B cell (primary cell): ENCODE data around the gene ADAMTSL5. TPM values are rescaled to one million over a fixed set of nuclear protein-coding genes. Genes with fewer than 3 reads are reported as not detected.

Source experiments
- ATAC-seq: fragments of 200-7000 bp; cut with Tn5 transposase; one replicate; pipeline ENCODE4 v1.10.0; 2021; ENCODE audit warnings: low read depth, mild to moderate bottlenecking, moderate number of reproducible peaks, moderate library complexity
- CTCF ChIA-PET: fragments of 350-600 bp; sonication (Branson Sonifier 250); formaldehyde crosslinking; loops from one replicate; lab custom pipeline; 2021; ENCODE audit warnings: antibody characterized with exemption, inconsistent platforms; lab: Charles Lee
- POLR2A ChIA-PET: fragments of 350-600 bp; sonication (Branson Sonifier 250); formaldehyde crosslinking; loops from one replicate; lab custom pipeline; 2021; ENCODE audit warnings: antibody characterized with exemption; lab: Charles Lee
- DNase-seq: peaks from one replicate; pipeline ENCODE4 v3.0.0; 2013
- H2AFZ ChIP-seq: 2 replicates; pipeline ENCODE4 v1.6.1; 2012; ENCODE audit warnings: mild to moderate bottlenecking, low read depth, low read length; ENCODE audit not compliant: insufficient read depth, poor library complexity, severe bottlenecking
- H3K27ac ChIP-seq, 2 donors: 1 replicate in 1 of 2; 2 replicates in 1 of 2; pipeline ENCODE4 v1.5.1; 2012 to 2013; ENCODE audit warnings: low read length in 2 of 2, mild to moderate bottlenecking in 2 of 2, moderate library complexity in 1 of 2
- H3K27me3 ChIP-seq, 4 experiments: fragments of 200-600 bp in 1 of 4; sonication (generic) in 1 of 4; replicated peaks in 1 of 4; 1 replicate in 2 of 4; 2 replicates in 2 of 4; pipeline versions ENCODE4 v1.6.1 to v1.7.0; 2013 to 2016; ENCODE audit warnings: low read length in 3 of 4, mild to moderate bottlenecking in 2 of 4, mixed read lengths in 1 of 4, moderate library complexity in 1 of 4; ENCODE audit not compliant: insufficient read depth in 4 of 4, control insufficient read depth in 3 of 4; ENCODE audit errors: control extremely low read depth in 1 of 4
- H3K36me3 ChIP-seq, 2 experiments: replicated peaks in 1 of 2; 1 replicate in 1 of 2; 2 replicates in 1 of 2; pipeline versions ENCODE4 v1.6.1 to v1.7.1; 2013; ENCODE audit warnings: low read length in 1 of 2; ENCODE audit not compliant: insufficient read depth in 2 of 2, control insufficient read depth in 1 of 2; ENCODE audit errors: control extremely low read depth in 1 of 2, extremely low read depth in 1 of 2
- H3K4me1 ChIP-seq, 2 donors: fragments of 200-600 bp in 1 of 2; sonication (generic) in 1 of 2; 1 replicate in 1 of 2; 2 replicates in 1 of 2; pipeline versions ENCODE4 v1.5.1 to v1.6.1; 2013 to 2017; ENCODE audit warnings: low read length in 2 of 2; ENCODE audit not compliant: control insufficient read depth in 2 of 2, insufficient read depth in 2 of 2
- H3K4me2 ChIP-seq: replicated peaks from 2 replicates; pipeline ENCODE3; 2012; ENCODE audit warnings: mild to moderate bottlenecking, low read depth, low read length; ENCODE audit not compliant: poor library complexity, severe bottlenecking
- H3K4me3 ChIP-seq, 5 experiments: fragments of 200-600 bp in 1 of 5; sonication (generic) in 1 of 5; 1 replicate in 3 of 5; 2 replicates in 2 of 5; pipeline versions ENCODE4 v1.5.1 to v1.7.0; 2011 to 2016; ENCODE audit warnings: low read length in 4 of 5, mild to moderate bottlenecking in 4 of 5, low read depth in 2 of 5, control low read depth in 1 of 5, moderate library complexity in 1 of 5; ENCODE audit not compliant: insufficient read depth in 1 of 5; ENCODE audit errors: control extremely low read depth in 1 of 5, extremely low read depth in 1 of 5
- H3K79me2 ChIP-seq: fragments of 200-600 bp; sonication (generic); one replicate; pipeline ENCODE4 v1.6.0; 2016; ENCODE audit warnings: low read length; ENCODE audit not compliant: control insufficient read depth, insufficient read depth
- H3K9ac ChIP-seq: fragments of 200-600 bp; sonication (generic); 2 replicates; pipeline ENCODE4 v1.6.1; 2017; ENCODE audit warnings: mild to moderate bottlenecking, low read length, moderate library complexity
- H3K9me3 ChIP-seq, 3 donors: one replicate each; pipeline versions ENCODE4 v1.6.1 to v1.7.1; 2013; ENCODE audit warnings: low read length in 2 of 3; ENCODE audit not compliant: control insufficient read depth in 2 of 3, insufficient read depth in 1 of 3; ENCODE audit errors: control extremely low read depth in 1 of 3
- H4K20me1 ChIP-seq: 2 replicates; pipeline ENCODE4 v1.6.0; 2012; ENCODE audit warnings: mild to moderate bottlenecking, low read length; ENCODE audit not compliant: insufficient read depth, control insufficient read depth, poor library complexity, severe bottlenecking
- H3K27ac Mint-ChIP-seq: one replicate; pipeline ENCODE4 v1.8.0; 2021; ENCODE audit warnings: mixed read lengths
- H3K27me3 Mint-ChIP-seq: one replicate; pipeline ENCODE4 v1.8.0; 2021; ENCODE audit warnings: mixed read lengths
- H3K4me1 Mint-ChIP-seq: one replicate; pipeline ENCODE4 v1.8.0; 2021; ENCODE audit warnings: mixed read lengths
- H3K4me3 Mint-ChIP-seq: one replicate; pipeline ENCODE4 v1.8.0; 2021; ENCODE audit warnings: mixed read lengths
- H3K9me3 Mint-ChIP-seq: one replicate; pipeline ENCODE4 v1.8.0; 2022; ENCODE audit warnings: mixed read lengths; ENCODE audit not compliant: insufficient read depth
- CTCF ChIP-seq: fragments of 200-600 bp; IDR thresholded peaks from one replicate; pipeline ENCODE4 v1.8.0; 2022; ENCODE audit warnings: antibody characterized with exemption, mild to moderate bottlenecking
- EZH2 ChIP-seq: IDR thresholded peaks from 2 replicates; pipeline ENCODE4 v1.6.1; 2012; ENCODE audit warnings: borderline replicate concordance, low read depth, mild to moderate bottlenecking, moderate library complexity, low read length; ENCODE audit not compliant: insufficient read depth, poor library complexity, severe bottlenecking
- WGBS: methylation state at CpG from one replicate; pipeline ENCODE4 v1.1.5; 2013; ENCODE audit warnings: missing lambda C conversion rate; ENCODE audit not compliant: insufficient coverage; 5-methylcytosine and 5-hydroxymethylcytosine counted together
- intact Hi-C: fragments of 100-400 bp; cut with micrococcal nuclease; formaldehyde crosslinking; loops from one replicate; pipeline ENCODE4 v1.10.0; 2022
- polyA plus RNA-seq: library from polyadenylated mRNA; depleted of rRNA; stranded (reverse); fragments of >200 nt; gene quantifications from 2 replicates; pipeline ENCODE4 v1.2.3, GENCODE V29; 2012
- total RNA-seq, 2 donors: library from RNA; stranded (reverse); fragments of 120-200 nt in 1 of 2; gene quantifications; 1 replicate in 1 of 2; 2 replicates in 1 of 2; pipeline versions ENCODE4 v1.2.3 to v1.2.4, GENCODE V29; 2013 to 2022

Gene ADAMTSL5
- total and polyA plus RNA-seq, 2 donors (not counting 1 experiment from before 2014, with no cell fraction given) = 0.09 TPM; not detected in 1

DNA sequence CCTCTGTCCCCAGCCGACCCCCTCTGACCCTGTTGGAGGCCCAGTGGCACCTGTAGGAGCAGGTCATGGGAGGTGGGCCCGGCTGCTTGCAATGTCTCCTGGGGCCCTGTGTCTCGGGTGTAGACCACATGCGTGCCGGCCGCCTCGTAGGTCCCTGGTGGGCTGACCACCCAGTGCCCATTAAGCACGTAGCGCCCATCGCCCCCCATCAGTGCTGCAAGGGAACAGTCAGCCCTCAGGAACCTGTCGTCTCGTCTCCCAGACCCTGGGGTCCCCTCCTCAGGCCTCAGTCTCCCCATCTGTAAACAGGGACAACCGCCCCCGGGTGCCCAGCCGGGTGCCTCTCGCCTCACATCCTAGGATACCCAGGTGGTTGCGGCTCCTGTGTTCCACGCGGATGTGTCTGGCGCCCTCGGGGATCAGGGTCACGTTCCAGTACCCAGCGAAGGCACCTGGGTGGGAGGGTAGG lies 5.6 kb downstream of the ADAMTSL5 start:
- H3K4me1 ChIP-seq = peaks cover 16 to 21% of the 10 kb centered on the region in 2 donors
- no peak overlapping the region for H2AFZ ChIP-seq
- POLR2A ChIA-PET = no interaction called here
- Mint-ChIP-seq H3K9me3 (no peaks in the 10 kb centered on the region), H3K27ac (no peak overlapping the region), H3K27me3 (peaks cover 41% of the 10 kb centered on the region), H3K4me3 (no peak overlapping the region), H3K4me1 (peaks cover 11% of the 10 kb centered on the region)
- peak overlapping the region in 1 of 5 experiments; percentile 41 for H3K4me3 ChIP-seq
- peak overlapping the region; percentile 78 for H3K4me2 ChIP-seq
- no peaks in the 10 kb centered on the region for H3K79me2 ChIP-seq
- H3K36me3 ChIP-seq = no peaks in the 10 kb centered on the region
- H3K27me3 ChIP-seq = peaks cover 0 to 80% (median 20%) of the 10 kb centered on the region in 4 experiments
- intact Hi-C loops = loop anchor here (1.0 kb wide), 1 partner anchor 28 kb away; the partner anchor contains the start of gene C19orf25
- WGBS = 74% methylated on average over 23 of the region's 23 CpGs
- peaks cover 0 to 59% (median 7%) of the 10 kb centered on the region in 3 donors for H3K9me3 ChIP-seq
- CTCF ChIA-PET = no interaction called here
- TF ChIP-seq EZH2 (no peak), CTCF (no peak)
- H4K20me1 ChIP-seq = no peaks in the 10 kb centered on the region
- H3K27ac ChIP-seq = no peak overlapping the region
- peak overlapping the region; percentile 46 for H3K9ac ChIP-seq
- DNase-seq (no peak), ATAC-seq (no peak)

- ChIA-PET CTCF (interaction anchor here (0.8 kb wide), 1 partner anchor 15 kb away, joined by 3 read pairs; the partner anchor contains the start of gene REEP6), POLR2A (no interaction called here)
- no peaks in the 10 kb centered on the region for H3K9me3 Mint-ChIP-seq
- Histone ChIP-seq H3K4me1 (peaks cover 16 to 21% of the 10 kb centered on the region in 2 donors), H2AFZ (no peak overlapping the region), H3K4me2 (no peak overlapping the region), H3K9me3 (peaks cover 0 to 58% (median 7%) of the 10 kb centered on the region in 3 donors), H3K9ac (no peak overlapping the region), H4K20me1 (no peaks in the 10 kb centered on the region), H3K27me3 (peaks cover 0 to 78% (median 18%) of the 10 kb centered on the region in 4 experiments), H3K4me3 (no peak overlapping the region), H3K27ac (no peak overlapping the region), H3K36me3 (no peaks in the 10 kb centered on the region), H3K79me2 (no peaks in the 10 kb centered on the region)
- H3K27me3 Mint-ChIP-seq = peaks cover 38% of the 10 kb centered on the region
- 91% methylated on average over 38 of the region's 45 CpGs for WGBS
- H3K4me3 Mint-ChIP-seq = peak overlapping the region; percentile 14
- no peak overlapping the region for H3K27ac Mint-ChIP-seq
- DNase-seq = no peak
- intact Hi-C loops = no loop called here
- no peak for ATAC-seq
- TF ChIP-seq CTCF (no peak), EZH2 (no peak)
- peaks cover 10% of the 10 kb centered on the region for H3K4me1 Mint-ChIP-seq
Measured at GRCh38 chr19:1505991-1506881, 6.6 kb downstream of the ADAMTSL5 start.
